ENCODE measurements around the gene SYT1.

- no peak for TF ChIP-seq CTCF (IDR thresholded peaks at IDR 0.05)
- no peak for TF ChIP-seq POLR2A (IDR thresholded peaks at IDR 0.05)
These were observed 297.7 kb downstream of the SYT1 start for GRCh38 chr12:79162147-79162772.

Data from uterus (tissue), 2 donors.